Measurements from ENCODE around the gene LSM4. TPM values are rescaled to one million over a fixed set of nuclear protein-coding genes. Genes with fewer than 3 reads are reported as not detected.

LSM4 gene
- total and polyA plus RNA-seq, 2 of the 13 experiments (the other 11 are each of a cell fraction or from before 2014, with no cell fraction given) = 65.8 to 166 TPM

DNA sequence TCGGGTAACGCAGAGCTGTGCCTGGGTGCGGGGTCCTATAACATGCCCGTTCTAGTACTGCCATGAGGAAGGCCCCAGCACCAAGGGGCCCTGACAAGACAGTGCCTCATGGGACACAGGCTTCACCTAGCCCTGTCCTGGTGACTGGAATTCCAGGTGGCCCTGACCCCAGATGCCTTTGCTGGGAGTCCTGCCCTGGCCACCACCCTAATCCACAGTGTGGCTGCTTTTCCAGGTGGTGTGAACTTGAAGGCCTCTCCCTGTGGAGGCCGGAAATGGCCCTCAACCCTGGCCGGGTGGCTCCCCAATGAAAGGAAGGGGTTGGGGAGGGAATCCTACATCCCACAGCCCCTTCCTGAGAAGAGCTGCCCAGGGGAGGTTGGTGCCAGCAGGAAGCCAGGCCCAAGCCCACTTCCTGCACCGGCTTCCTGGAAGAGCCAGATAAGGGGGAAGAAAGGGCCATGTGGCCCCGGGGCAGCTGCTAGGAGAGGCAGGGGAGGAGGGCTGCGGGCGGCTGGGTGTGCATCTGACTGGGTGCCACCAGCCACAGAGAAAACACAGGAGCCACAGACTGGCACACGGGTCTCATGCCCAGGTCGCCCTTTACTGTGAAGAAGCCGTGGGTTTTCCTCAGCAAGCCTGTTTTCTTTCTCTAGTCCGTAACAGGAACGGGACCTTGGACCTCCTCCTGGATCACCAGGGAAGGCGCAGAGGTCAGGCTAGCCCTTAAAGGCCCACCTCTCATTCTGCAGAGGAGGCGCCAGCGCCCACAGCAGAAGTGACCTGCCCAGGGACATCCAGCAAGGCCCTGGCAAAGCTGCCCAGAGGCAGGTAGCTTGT lies 4.7 kb downstream of the LSM4 start (continued):
- TF ChIP-seq, protein P1, sequence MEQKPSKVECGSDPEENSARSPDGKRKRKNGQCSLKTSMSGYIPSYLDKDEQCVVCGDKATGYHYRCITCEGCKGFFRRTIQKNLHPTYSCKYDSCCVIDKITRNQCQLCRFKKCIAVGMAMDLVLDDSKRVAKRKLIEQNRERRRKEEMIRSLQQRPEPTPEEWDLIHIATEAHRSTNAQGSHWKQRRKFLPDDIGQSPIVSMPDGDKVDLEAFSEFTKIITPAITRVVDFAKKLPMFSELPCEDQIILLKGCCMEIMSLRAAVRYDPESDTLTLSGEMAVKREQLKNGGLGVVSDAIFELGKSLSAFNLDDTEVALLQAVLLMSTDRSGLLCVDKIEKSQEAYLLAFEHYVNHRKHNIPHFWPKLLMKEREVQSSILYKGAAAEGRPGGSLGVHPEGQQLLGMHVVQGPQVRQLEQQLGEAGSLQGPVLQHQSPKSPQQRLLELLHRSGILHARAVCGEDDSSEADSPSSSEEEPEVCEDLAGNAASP (CRISPR knock-in tag; IDR thresholded peaks at IDR 0.05; ENCODE audit: borderline replicate concordance) = peak; percentile 99
- 0 out of 2 replicates have a peak, but pooled peaks have one; percentile 32 for TF ChIP-seq BRD4 (CRISPR knock-in tag; IDR thresholded peaks at IDR 0.05)
- TF ChIP-seq KDM6A (CRISPR knock-in tag; IDR thresholded peaks at IDR 0.05; ENCODE audit: low read depth) = 0 out of 2 replicates have a peak, but pooled peaks have one; percentile 20
- TF ChIP-seq NFKBIZ (CRISPR knock-in tag; IDR thresholded peaks at IDR 0.05) = no peak
- TF ChIP-seq MATR3 (CRISPR knock-in tag; IDR thresholded peaks at IDR 0.05) = no peak
- no peak for TF ChIP-seq MIER2 (CRISPR knock-in tag; IDR thresholded peaks at IDR 0.05)
- TF ChIP-seq MEIS2 (CRISPR knock-in tag; IDR thresholded peaks at IDR 0.05) = 0 out of 2 replicates have a peak, but pooled peaks have one; percentile 19
- TF ChIP-seq HNRNPUL1 (IDR thresholded peaks at IDR 0.05; ENCODE audit: low read depth, low read length) = no peak
- TF ChIP-seq CHD2 (IDR thresholded peaks at IDR 0.05; ENCODE audit: low read depth, low read length) = no peak
- no peak; the same call in 1 of the 2 replicates for TF ChIP-seq ZFP90 (CRISPR knock-in tag; IDR thresholded peaks at IDR 0.05; ENCODE audit: borderline replicate concordance)
- TF ChIP-seq TCF12 (IDR thresholded peaks at IDR 0.05) = no peak
- TF ChIP-seq TCF12 (CRISPR knock-in tag; IDR thresholded peaks at IDR 0.05) = 0 out of 2 replicates have a peak, but pooled peaks have one; percentile 26
- TF ChIP-seq ZNF749 (CRISPR knock-in tag; IDR thresholded peaks at IDR 0.05; ENCODE audit: borderline replicate concordance) = 0 out of 2 replicates have a peak, but pooled peaks have one; percentile 25
- no peak for TF ChIP-seq IKZF1 (IDR thresholded peaks at IDR 0.05)
- TF ChIP-seq, protein P2, sequence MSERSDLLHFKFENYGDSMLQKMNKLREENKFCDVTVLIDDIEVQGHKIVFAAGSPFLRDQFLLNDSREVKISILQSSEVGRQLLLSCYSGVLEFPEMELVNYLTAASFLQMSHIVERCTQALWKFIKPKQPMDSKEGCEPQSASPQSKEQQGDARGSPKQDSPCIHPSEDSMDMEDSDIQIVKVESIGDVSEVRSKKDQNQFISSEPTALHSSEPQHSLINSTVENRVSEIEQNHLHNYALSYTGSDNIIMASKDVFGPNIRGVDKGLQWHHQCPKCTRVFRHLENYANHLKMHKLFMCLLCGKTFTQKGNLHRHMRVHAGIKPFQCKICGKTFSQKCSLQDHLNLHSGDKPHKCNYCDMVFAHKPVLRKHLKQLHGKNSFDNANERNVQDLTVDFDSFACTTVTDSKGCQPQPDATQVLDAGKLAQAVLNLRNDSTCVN (CRISPR knock-in tag; IDR thresholded peaks at IDR 0.05; ENCODE audit: borderline replicate concordance) = no peak
- no peak for TF ChIP-seq SOX13 (IDR thresholded peaks at IDR 0.05)
- TF ChIP-seq SOX13 (CRISPR knock-in tag; conservative IDR thresholded peaks at IDR 0.05 in 1 of 2, IDR thresholded peaks at IDR 0.05 in 1 of 2) = peak in 1 of 2 experiments; percentile 66; a peak in 2 of 4 replicates
- TF ChIP-seq HDAC6 (IDR thresholded peaks at IDR 0.05; ENCODE audit: low read depth, low read length) = no peak
- no peak for TF ChIP-seq ONECUT2 (CRISPR knock-in tag; IDR thresholded peaks at IDR 0.05)
- TF ChIP-seq, protein P3, sequence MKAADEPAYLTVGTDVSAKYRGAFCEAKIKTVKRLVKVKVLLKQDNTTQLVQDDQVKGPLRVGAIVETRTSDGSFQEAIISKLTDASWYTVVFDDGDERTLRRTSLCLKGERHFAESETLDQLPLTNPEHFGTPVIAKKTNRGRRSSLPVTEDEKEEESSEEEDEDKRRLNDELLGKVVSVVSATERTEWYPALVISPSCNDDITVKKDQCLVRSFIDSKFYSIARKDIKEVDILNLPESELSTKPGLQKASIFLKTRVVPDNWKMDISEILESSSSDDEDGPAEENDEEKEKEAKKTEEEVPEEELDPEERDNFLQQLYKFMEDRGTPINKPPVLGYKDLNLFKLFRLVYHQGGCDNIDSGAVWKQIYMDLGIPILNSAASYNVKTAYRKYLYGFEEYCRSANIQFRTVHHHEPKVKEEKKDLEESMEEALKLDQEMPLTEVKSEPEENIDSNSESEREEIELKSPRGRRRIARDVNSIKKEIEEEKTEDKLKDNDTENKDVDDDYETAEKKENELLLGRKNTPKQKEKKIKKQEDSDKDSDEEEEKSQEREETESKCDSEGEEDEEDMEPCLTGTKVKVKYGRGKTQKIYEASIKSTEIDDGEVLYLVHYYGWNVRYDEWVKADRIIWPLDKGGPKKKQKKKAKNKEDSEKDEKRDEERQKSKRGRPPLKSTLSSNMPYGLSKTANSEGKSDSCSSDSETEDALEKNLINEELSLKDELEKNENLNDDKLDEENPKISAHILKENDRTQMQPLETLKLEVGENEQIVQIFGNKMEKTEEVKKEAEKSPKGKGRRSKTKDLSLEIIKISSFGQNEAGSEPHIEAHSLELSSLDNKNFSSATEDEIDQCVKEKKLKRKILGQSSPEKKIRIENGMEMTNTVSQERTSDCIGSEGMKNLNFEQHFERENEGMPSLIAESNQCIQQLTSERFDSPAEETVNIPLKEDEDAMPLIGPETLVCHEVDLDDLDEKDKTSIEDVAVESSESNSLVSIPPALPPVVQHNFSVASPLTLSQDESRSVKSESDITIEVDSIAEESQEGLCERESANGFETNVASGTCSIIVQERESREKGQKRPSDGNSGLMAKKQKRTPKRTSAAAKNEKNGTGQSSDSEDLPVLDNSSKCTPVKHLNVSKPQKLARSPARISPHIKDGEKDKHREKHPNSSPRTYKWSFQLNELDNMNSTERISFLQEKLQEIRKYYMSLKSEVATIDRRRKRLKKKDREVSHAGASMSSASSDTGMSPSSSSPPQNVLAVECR (CRISPR knock-in tag; IDR thresholded peaks at IDR 0.05; ENCODE audit: borderline replicate concordance) = peak; percentile 63; the same call in 1 of the 2 replicates
- TF ChIP-seq ZNF234 (CRISPR knock-in tag; conservative IDR thresholded peaks at IDR 0.05) = no peak
- no peak for TF ChIP-seq DBP (CRISPR knock-in tag; IDR thresholded peaks at IDR 0.05; ENCODE audit: not compliant biosample characterization)
- TF ChIP-seq EEA1 (CRISPR knock-in tag; IDR thresholded peaks at IDR 0.05; ENCODE audit: borderline replicate concordance) = no peak
